NOMO-1 treated with dmso at 0.1 percent for 144 hours (cell line): ENCODE data around the gene ESYT1.
"Not testable (repeated sequence)": the region's sequence is repeated elsewhere in the genome, so short reads cannot be mapped to it uniquely, and the experiment has no call there.

Source experiments
- DNase-seq: peaks from one replicate; lab custom pipeline; 2025; ENCODE audit not compliant: unreplicated experiment; lab: John Stamatoyannopoulos, UW

The ESYT1 gene

GRCh38 chr12:56103066-56103711, 24.9 kb upstream of the ESYT1 start:
- DNase-seq, result no peak

GRCh38 chr12:56103823-56104108, 24.3 kb upstream of the ESYT1 start:
- no peak for DNase-seq

GRCh38 chr12:56104109-56104814, 23.8 kb upstream of the ESYT1 start, which contains the start of gene PA2G4:
TSS of gene PA2G4 (plus strand) at chr12:56104559. CDS start at chr12:56104738, 179 bp downstream.
- DNase-seq, result peak; percentile 99

GRCh38 chr12:56104815-56105608, 23.1 kb upstream of the ESYT1 start:
- DNase-seq, result no peak

- DNase-seq, result no peak
Observed at GRCh38 chr12:56105609-56105902, 22.5 kb upstream of the ESYT1 start.

- no peak for DNase-seq
Observed at GRCh38 chr12:56107242-56107641, 20.8 kb upstream of the ESYT1 start.

GRCh38 chr12:56110571-56110970, 17.5 kb upstream of the ESYT1 start:
- no peak for DNase-seq

GRCh38 chr12:56114084-56114483, 14.0 kb upstream of the ESYT1 start:
- no peak for DNase-seq

GRCh38 chr12:56115329-56115728, 12.7 kb upstream of the ESYT1 start:
- DNase-seq, result no peak

GRCh38 chr12:56116267-56117081, 11.6 kb upstream of the ESYT1 start, which contains the start of gene RPL41:
TSS of gene RPL41 (plus strand) at chr12:56116633.
- DNase-seq, result peak; percentile 91

- DNase-seq, result not testable (repeated sequence)
Observed at GRCh38 chr12:56117082-56117706, 10.9 kb upstream of the ESYT1 start.

GRCh38 chr12:56117778-56118687, 10.0 kb upstream of the ESYT1 start, which contains the start of gene ZC3H10:
TSS of gene ZC3H10 (plus strand) at chr12:56118266. CDS start at chr12:56120563, 2,297 bp downstream.
- DNase-seq, result peak; percentile 98

GRCh38 chr12:56118688-56119357, 9.2 kb upstream of the ESYT1 start:
- DNase-seq, result no peak

- peak; percentile 59 for DNase-seq
Observed at GRCh38 chr12:56119361-56119796, 8.7 kb upstream of the ESYT1 start.

GRCh38 chr12:56120158-56120846, 7.8 kb upstream of the ESYT1 start:
- no peak for DNase-seq

- no peak for DNase-seq
Observed at GRCh38 chr12:56121204-56121870, 6.7 kb upstream of the ESYT1 start.

- no peak for DNase-seq
Observed at GRCh38 chr12:56122637-56123036, 5.4 kb upstream of the ESYT1 start.

GRCh38 chr12:56124133-56124532, 3.9 kb upstream of the ESYT1 start:
- no peak for DNase-seq
